HEK293T (cell line): ENCODE measurements around the gene NDUFV2.

Source experiments
- ARNT ChIP-seq: fragments of 450-650 bp; IDR thresholded peaks from 2 replicates; pipeline ENCODE4 v1.6.1; 2017; ENCODE audit warnings: mild to moderate bottlenecking
- BHLHE40 ChIP-seq: fragments of 450-650 bp; IDR thresholded peaks from 2 replicates; pipeline ENCODE4 v1.6.1; 2016; ENCODE audit warnings: mild to moderate bottlenecking, moderate library complexity, borderline replicate concordance
- ELF4 ChIP-seq: fragments of 450-650 bp; IDR thresholded peaks from 2 replicates; pipeline ENCODE4 v1.6.1; 2017; ENCODE audit warnings: antibody characterized with exemption
- FOXM1 ChIP-seq: fragments of 450-650 bp; IDR thresholded peaks from 2 replicates; pipeline ENCODE4 v1.6.1; 2017; ENCODE audit warnings: mild to moderate bottlenecking, borderline replicate concordance
- SP1 ChIP-seq: fragments of 450-650 bp; IDR thresholded peaks from 2 replicates; pipeline ENCODE4 v1.6.1; 2017
- SUZ12 ChIP-seq: fragments of 450-650 bp; IDR thresholded peaks from 2 replicates; pipeline ENCODE4 v1.6.1; 2016; ENCODE audit warnings: mild to moderate bottlenecking
- TARDBP ChIP-seq: fragments of 450-650 bp; IDR thresholded peaks from 2 replicates; pipeline ENCODE4 v1.6.1; 2016

DNA sequence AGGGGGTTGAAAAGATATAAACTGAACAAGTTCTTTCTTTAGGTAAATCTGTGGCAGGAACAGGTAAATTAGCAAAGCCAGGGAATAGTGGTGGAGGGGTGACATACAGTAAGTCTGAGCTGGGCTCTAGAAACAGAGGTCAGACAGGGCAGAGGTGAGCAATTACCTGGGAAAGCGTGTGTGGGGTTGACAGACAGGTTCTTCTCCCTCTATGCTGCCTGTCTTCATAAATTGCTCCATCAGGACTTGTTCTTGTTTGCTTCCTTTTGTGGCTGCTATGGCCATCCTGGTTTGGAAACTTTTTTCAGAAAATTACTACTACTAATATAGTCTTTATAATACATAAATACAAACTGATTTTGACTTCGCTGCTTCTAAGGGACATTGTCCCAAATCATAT lies 30.7 kb downstream of the NDUFV2 start:
- TF ChIP-seq BHLHE40: no peak
- no peak for TF ChIP-seq ARNT
- TF ChIP-seq FOXM1: no peak
- TF ChIP-seq TARDBP: no peak
- TF ChIP-seq SUZ12: no peak
- TF ChIP-seq SP1: no peak
- TF ChIP-seq ELF4: no peak
